HL-60 (cell line): Measurements from ENCODE around the gene MAST3.

Experiments used
- POLR2AphosphoS5 ChIP-seq: IDR thresholded peaks from 2 replicates; pipeline ENCODE4 v1.6.1; 2012; ENCODE audit warnings: low read depth
- SPI1 ChIP-seq: IDR thresholded peaks from 2 replicates; pipeline ENCODE4 v1.6.1; 2012; ENCODE audit warnings: low read depth, mild to moderate bottlenecking, borderline replicate concordance
- TF ChIP-seq, protein P1 (sequence below): IDR thresholded peaks from one replicate; pipeline ENCODE4 v1.5.1; 2011; ENCODE audit warnings: low read length, control low read depth, inconsistent platforms; ENCODE audit not compliant: insufficient read depth
- TF ChIP-seq, protein P2 (sequence below): IDR thresholded peaks from 2 replicates; pipeline ENCODE4 v1.6.1; 2012; ENCODE audit warnings: low read depth; ENCODE audit not compliant: insufficient replicate concordance

- TF ChIP-seq, protein P1, sequence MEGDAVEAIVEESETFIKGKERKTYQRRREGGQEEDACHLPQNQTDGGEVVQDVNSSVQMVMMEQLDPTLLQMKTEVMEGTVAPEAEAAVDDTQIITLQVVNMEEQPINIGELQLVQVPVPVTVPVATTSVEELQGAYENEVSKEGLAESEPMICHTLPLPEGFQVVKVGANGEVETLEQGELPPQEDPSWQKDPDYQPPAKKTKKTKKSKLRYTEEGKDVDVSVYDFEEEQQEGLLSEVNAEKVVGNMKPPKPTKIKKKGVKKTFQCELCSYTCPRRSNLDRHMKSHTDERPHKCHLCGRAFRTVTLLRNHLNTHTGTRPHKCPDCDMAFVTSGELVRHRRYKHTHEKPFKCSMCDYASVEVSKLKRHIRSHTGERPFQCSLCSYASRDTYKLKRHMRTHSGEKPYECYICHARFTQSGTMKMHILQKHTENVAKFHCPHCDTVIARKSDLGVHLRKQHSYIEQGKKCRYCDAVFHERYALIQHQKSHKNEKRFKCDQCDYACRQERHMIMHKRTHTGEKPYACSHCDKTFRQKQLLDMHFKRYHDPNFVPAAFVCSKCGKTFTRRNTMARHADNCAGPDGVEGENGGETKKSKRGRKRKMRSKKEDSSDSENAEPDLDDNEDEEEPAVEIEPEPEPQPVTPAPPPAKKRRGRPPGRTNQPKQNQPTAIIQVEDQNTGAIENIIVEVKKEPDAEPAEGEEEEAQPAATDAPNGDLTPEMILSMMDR: no peak
- TF ChIP-seq, protein P2, sequence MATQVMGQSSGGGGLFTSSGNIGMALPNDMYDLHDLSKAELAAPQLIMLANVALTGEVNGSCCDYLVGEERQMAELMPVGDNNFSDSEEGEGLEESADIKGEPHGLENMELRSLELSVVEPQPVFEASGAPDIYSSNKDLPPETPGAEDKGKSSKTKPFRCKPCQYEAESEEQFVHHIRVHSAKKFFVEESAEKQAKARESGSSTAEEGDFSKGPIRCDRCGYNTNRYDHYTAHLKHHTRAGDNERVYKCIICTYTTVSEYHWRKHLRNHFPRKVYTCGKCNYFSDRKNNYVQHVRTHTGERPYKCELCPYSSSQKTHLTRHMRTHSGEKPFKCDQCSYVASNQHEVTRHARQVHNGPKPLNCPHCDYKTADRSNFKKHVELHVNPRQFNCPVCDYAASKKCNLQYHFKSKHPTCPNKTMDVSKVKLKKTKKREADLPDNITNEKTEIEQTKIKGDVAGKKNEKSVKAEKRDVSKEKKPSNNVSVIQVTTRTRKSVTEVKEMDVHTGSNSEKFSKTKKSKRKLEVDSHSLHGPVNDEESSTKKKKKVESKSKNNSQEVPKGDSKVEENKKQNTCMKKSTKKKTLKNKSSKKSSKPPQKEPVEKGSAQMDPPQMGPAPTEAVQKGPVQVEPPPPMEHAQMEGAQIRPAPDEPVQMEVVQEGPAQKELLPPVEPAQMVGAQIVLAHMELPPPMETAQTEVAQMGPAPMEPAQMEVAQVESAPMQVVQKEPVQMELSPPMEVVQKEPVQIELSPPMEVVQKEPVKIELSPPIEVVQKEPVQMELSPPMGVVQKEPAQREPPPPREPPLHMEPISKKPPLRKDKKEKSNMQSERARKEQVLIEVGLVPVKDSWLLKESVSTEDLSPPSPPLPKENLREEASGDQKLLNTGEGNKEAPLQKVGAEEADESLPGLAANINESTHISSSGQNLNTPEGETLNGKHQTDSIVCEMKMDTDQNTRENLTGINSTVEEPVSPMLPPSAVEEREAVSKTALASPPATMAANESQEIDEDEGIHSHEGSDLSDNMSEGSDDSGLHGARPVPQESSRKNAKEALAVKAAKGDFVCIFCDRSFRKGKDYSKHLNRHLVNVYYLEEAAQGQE: no peak
- no peak for TF ChIP-seq SPI1
- TF ChIP-seq POLR2AphosphoS5: no peak
These were observed 58.7 kb downstream of the MAST3 start for GRCh38 chr19:18156268-18156667.
